HUES64 (cell line): ENCODE data around the gene ERC2.

Source experiments
- H3K27ac ChIP-seq: 2 replicates; pipeline ENCODE4 v1.7.0; 2013; ENCODE audit warnings: low read depth, low read length, inconsistent platforms
- H3K27me3 ChIP-seq: 2 replicates; pipeline ENCODE4 v1.6.1; 2013; ENCODE audit warnings: mild to moderate bottlenecking, low read length; ENCODE audit not compliant: insufficient read depth
- H3K36me3 ChIP-seq: 2 replicates; pipeline ENCODE4 v1.6.1; 2013; ENCODE audit warnings: mild to moderate bottlenecking, low read length; ENCODE audit not compliant: insufficient read depth
- H3K4me1 ChIP-seq: 2 replicates; pipeline ENCODE4 v1.6.1; 2013; ENCODE audit warnings: mild to moderate bottlenecking, low read length, moderate library complexity; ENCODE audit not compliant: insufficient read depth
- H3K4me3 ChIP-seq: 2 replicates; pipeline ENCODE4 v1.5.1; 2013; ENCODE audit warnings: mild to moderate bottlenecking, low read length, moderate library complexity
- H3K9ac ChIP-seq: 2 replicates; pipeline ENCODE4 v1.6.1; 2013; ENCODE audit warnings: mild to moderate bottlenecking, low read depth, low read length
- H3K9me3 ChIP-seq: 2 replicates; pipeline ENCODE4 v1.6.1; 2013; ENCODE audit warnings: low read depth, low read length; ENCODE audit not compliant: insufficient read depth
- WGBS: fragments of 150-250, 120-280 bp; methylation state at CpG from one replicate; pipeline ENCODE4 v1.1.7; 2013; ENCODE audit warnings: missing lambda C conversion rate; 5-methylcytosine and 5-hydroxymethylcytosine counted together

The ERC2 gene

DNA sequence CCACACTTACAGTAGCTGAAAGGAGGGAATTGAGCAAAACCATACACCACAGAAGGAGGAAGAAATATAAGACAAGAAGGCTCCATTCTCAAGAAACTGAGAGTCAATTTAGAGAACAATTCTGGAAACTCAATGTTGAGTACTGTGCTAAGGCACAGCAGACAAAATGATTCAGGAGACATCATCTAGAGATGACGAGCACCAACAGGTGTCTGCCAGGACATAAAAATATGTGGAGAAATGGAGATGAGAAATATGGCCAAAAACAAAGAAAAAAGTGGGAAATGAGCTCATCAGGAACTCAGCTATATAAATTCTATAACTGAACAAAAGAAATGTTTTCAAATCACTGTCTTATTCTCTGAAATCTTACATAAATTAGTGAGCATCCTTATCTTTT lies 343.7 kb downstream of the ERC2 start:
- WGBS = 85% methylated on average over 1 of the region's 1 CpG
- H3K4me1 ChIP-seq = peaks cover 56% of the 10 kb centered on the region
- no peak overlapping the region for H3K9ac ChIP-seq
- no peaks in the 10 kb centered on the region for H3K36me3 ChIP-seq
- no peak overlapping the region for H3K27ac ChIP-seq
- no peak overlapping the region for H3K4me3 ChIP-seq
- H3K27me3 ChIP-seq = no peaks in the 10 kb centered on the region
- H3K9me3 ChIP-seq = no peaks in the 10 kb centered on the region

DNA sequence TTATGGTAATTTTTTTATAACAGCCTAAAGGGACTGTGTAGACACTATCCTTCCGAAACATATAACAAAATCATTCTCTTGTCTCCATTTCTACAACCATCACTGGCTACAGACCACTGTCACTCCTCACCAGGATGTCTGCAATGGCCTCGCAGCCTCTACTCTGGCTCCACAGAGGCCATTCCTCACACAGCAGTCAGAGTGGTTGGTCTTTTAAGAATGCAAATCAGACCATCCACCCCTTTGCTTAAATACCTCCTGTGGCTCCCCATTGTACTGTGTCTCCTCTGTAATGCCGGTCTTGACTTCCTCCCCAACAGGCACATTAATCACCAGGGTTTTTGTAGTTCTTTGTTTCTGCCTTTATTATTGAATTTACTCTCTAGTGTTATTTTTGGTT lies 344.8 kb downstream of the ERC2 start:
- H3K9ac ChIP-seq = no peak overlapping the region

DNA sequence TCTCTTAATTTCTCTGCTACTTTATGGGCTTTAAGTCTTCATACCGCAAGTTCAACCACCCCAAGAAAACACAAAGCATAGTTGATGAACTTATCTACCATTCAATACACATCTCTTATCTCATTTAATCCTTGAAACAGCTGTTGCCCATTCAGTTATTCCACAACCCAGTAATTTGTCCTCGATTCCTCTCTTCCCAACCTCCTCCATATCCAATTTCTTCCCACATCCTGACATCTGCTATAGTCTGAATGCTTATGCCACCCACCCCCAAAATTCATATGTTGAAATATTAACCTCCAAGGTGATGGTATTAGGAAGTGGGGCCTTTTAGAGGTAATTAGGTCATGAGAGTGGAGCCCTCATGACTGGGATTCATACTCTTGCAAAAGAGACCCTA lies 345.4 kb downstream of the ERC2 start:
- H3K4me1 ChIP-seq = peaks cover 48% of the 10 kb centered on the region
- H3K9ac ChIP-seq = no peak overlapping the region
- peak overlapping the region; percentile 53; the same call in 1 of the 2 replicates for H3K27ac ChIP-seq
- H3K4me3 ChIP-seq = no peak overlapping the region
- H3K36me3 ChIP-seq = no peaks in the 10 kb centered on the region
- WGBS = 81% methylated on average over 2 of the region's 2 CpGs
- no peaks in the 10 kb centered on the region for H3K9me3 ChIP-seq
- no peaks in the 10 kb centered on the region for H3K27me3 ChIP-seq

More for the DNA sequence above, 344.8 kb downstream of the ERC2 start:
- WGBS = 25% methylated on average over 3 of the region's 3 CpGs
- Histone ChIP-seq H3K4me1 (peaks cover 47% of the 10 kb centered on the region), H3K9me3 (no peaks in the 10 kb centered on the region), H3K27ac (peak overlapping the region; percentile 55; the same call in 1 of the 2 replicates), H3K36me3 (no peaks in the 10 kb centered on the region), H3K27me3 (no peaks in the 10 kb centered on the region), H3K4me3 (no peak overlapping the region)

DNA sequence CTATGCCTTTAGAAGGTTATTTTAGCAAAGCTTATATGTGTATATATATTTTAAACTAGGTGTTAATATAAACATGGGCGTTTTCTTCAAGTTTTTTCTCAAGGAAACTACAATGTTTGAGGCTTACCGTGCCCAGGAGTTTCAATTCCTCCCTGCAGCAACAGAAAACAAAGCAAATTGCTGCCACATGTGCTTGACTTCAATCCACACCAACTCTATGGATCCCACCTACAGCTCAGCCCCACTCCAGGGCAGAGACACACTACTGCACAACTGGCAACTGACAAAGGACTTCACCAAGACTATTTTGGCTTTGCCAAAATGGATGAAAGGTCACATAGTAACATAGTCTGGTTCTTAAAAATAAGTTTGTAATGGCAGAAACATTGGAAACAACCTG lies 346.6 kb downstream of the ERC2 start:
- Histone ChIP-seq H3K27me3 (no peaks in the 10 kb centered on the region), H3K36me3 (no peaks in the 10 kb centered on the region), H3K4me3 (no peak overlapping the region), H3K9me3 (no peaks in the 10 kb centered on the region), H3K4me1 (peaks cover 60% of the 10 kb centered on the region), H3K27ac (no peak overlapping the region), H3K9ac (no peak overlapping the region)
- 82% methylated on average over 2 of the region's 2 CpGs for WGBS

- peaks cover 62% of the 10 kb centered on the region for H3K4me1 ChIP-seq
- H3K9me3 ChIP-seq = no peaks in the 10 kb centered on the region
- no peaks in the 10 kb centered on the region for H3K36me3 ChIP-seq
- H3K27me3 ChIP-seq = no peaks in the 10 kb centered on the region
- no peak overlapping the region for H3K27ac ChIP-seq
- no peak overlapping the region for H3K9ac ChIP-seq
- H3K4me3 ChIP-seq = no peak overlapping the region
- WGBS = 96% methylated on average over 5 of the region's 5 CpGs
Measured at GRCh38 chr3:56119575-56120349, 348.5 kb downstream of the ERC2 start.

GRCh38 chr3:56118968-56119367 lies 349.3 kb downstream of the ERC2 start:
- Histone ChIP-seq H3K27me3 (no peaks in the 10 kb centered on the region), H3K4me3 (no peak overlapping the region), H3K27ac (no peak overlapping the region), H3K4me1 (peaks cover 62% of the 10 kb centered on the region), H3K9ac (no peak overlapping the region), H3K36me3 (no peaks in the 10 kb centered on the region), H3K9me3 (no peaks in the 10 kb centered on the region)
- WGBS = 90% methylated on average over 1 of the region's 1 CpG

DNA sequence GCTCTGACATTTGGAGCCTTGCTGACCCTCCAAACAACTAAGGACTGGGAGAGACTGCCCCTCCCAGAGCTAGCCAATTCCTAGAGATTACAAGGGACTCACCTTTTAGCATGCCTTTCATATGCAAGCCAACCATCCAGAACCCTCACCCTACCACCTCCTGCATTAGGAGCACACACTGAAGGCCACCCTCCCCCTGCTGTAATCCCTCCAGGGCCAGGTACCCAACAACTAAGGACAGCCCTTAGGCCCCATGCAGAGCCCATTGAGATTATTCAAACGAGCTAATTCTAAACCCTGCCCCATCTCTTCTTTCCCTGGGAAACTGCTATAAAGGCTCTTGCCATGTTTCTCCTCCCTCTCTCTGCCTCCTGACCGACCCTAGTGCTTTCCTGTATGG lies 352.6 kb downstream of the ERC2 start:
- Histone ChIP-seq H3K4me3 (no peak overlapping the region), H3K4me1 (peaks cover 68% of the 10 kb centered on the region), H3K9ac (no peak overlapping the region), H3K27me3 (no peaks in the 10 kb centered on the region), H3K36me3 (no peaks in the 10 kb centered on the region), H3K27ac (peak overlapping the region; percentile 82; the same call in 1 of the 2 replicates), H3K9me3 (no peaks in the 10 kb centered on the region)
- 9% methylated on average over 2 of the region's 2 CpGs for WGBS

GRCh38 chr3:56115199-56115598 lies 353.1 kb downstream of the ERC2 start:
- Histone ChIP-seq H3K27me3 (no peaks in the 10 kb centered on the region), H3K4me3 (no peak overlapping the region), H3K36me3 (no peaks in the 10 kb centered on the region), H3K27ac (peak overlapping the region; percentile 82; the same call in 1 of the 2 replicates), H3K4me1 (peaks cover 72% of the 10 kb centered on the region), H3K9me3 (no peaks in the 10 kb centered on the region), H3K9ac (no peak overlapping the region)
- 45% methylated on average over 2 of the region's 2 CpGs for WGBS

GRCh38 chr3:56113908-56114307 lies 354.4 kb downstream of the ERC2 start:
- H3K9ac ChIP-seq = no peak overlapping the region
- H3K4me3 ChIP-seq = no peak overlapping the region
- H3K36me3 ChIP-seq = no peaks in the 10 kb centered on the region
- H3K27ac ChIP-seq = no peak overlapping the region; the same call in 1 of the 2 replicates
- H3K4me1 ChIP-seq = peaks cover 72% of the 10 kb centered on the region
- H3K27me3 ChIP-seq = no peaks in the 10 kb centered on the region
- no peaks in the 10 kb centered on the region for H3K9me3 ChIP-seq
- WGBS = 73% methylated on average over 2 of the region's 2 CpGs

DNA sequence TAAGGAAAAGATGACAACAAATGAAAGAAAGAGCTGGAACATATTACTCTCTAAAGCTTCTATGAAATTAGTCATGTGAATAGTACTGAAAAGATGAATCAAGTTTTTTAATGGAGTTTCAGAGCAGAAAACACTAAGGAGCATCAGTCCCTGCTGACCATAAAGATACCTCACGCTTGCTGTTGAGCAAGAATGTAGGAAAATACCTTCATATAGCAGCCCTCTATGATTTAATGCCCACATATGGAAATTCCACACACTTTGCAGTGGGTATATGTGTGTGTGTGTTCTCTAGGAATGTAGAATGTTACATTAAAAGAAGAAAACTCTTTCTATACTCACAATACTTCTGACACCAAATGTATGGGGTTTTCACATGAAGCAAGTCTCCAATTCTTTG lies 355.0 kb downstream of the ERC2 start:
- WGBS = no CpG with 5 or more reads among the region's 1 CpG
- H3K9ac ChIP-seq = no peak overlapping the region
- H3K4me1 ChIP-seq = peaks cover 72% of the 10 kb centered on the region
- H3K36me3 ChIP-seq = no peaks in the 10 kb centered on the region
- H3K9me3 ChIP-seq = no peaks in the 10 kb centered on the region
- no peaks in the 10 kb centered on the region for H3K27me3 ChIP-seq
- no peak overlapping the region for H3K27ac ChIP-seq
- H3K4me3 ChIP-seq = no peak overlapping the region

DNA sequence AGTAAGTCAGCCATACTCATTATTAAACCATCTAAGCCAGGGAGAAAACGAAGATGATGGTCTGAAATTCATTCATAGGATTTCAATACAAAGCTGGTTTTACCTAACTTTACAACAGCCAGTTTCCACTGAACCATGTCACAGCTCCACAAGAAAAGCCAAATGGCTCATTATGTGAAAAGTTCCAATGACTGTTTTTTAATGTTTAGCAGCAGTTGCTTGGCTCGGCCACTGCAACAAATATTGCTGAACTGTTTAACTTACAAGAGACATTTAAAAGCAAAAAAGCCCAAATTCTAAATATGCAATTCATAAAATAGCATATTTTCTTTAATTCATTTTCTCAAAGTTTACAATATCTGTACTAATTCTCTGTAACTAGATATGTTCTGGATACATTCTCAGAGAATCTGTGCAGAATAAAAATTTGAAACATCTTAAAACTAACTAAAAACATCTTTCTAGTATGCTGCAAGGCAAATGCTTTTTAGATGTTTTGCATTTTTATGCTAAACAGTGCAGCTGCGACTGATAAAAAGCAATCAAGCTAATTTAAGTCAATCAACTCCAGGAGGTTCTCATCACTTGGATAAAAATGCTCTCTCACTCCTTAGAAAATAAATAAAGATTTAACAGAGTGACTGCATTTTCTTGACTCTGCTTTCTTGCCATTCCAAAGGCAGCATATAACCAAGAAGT lies 356.5 kb downstream of the ERC2 start:
- 66% methylated on average over 3 of the region's 3 CpGs for WGBS
- H3K4me3 ChIP-seq = no peak overlapping the region
- H3K9ac ChIP-seq = no peak overlapping the region
- no peaks in the 10 kb centered on the region for H3K36me3 ChIP-seq
- H3K4me1 ChIP-seq = peaks cover 63% of the 10 kb centered on the region
- H3K9me3 ChIP-seq = no peaks in the 10 kb centered on the region
- no peak overlapping the region for H3K27ac ChIP-seq
- no peaks in the 10 kb centered on the region for H3K27me3 ChIP-seq
